ENCODE results near the gene CUL7. TPM values are rescaled to one million over a fixed set of nuclear protein-coding genes. Genes with fewer than 3 reads are reported as not detected.

CUL7 gene
- total and polyA plus RNA-seq, 10 of the 15 experiments (the other 5 are each of a cell fraction or from before 2014, with no cell fraction given), result 0.66 to 18.4 (median 10.9) TPM

DNA sequence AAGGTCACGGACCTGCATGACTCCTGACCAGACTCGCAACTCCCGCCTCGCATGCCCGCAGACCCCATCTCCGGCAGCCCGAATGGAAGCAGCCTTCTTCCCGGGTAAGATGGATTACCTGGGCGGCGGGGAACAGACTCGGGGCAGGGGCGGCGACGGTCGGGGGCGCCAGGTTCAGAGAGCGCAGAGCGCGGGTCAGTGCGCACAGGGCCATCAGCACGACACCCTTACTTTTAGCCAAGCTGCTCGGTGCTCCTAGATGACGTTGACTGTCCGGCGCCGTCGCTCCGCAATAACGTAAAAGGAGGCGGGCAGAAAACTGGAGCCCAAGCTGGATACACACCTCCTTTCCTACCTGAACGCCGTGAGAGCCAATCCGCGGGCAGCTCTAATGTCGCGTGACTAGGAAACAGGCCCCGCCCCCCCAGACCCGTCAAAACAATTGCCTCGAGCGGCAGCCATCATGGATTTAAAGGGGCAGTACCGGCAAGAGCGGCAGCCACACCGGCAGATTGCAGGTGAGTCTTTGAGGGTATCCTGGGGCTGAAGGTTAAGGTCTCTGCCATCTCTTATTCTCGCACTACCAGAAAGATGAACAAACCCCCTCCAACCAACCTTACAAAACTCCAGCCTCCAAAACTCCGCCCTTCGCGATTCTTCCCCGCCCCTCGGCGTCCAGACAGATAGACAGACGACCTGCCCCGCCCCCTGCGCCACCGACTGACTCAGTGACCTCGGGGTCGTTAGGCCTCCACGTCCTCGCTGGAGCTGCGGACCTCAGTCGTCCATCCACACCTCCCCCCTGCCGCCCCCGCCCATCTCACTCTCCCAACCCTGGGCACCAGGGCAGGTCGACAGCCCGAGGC lies 5.8 kb upstream of the CUL7 start, which contains the start of the genes KLC4 and MRPL2 (continued):
- TF ChIP-seq, protein P1, sequence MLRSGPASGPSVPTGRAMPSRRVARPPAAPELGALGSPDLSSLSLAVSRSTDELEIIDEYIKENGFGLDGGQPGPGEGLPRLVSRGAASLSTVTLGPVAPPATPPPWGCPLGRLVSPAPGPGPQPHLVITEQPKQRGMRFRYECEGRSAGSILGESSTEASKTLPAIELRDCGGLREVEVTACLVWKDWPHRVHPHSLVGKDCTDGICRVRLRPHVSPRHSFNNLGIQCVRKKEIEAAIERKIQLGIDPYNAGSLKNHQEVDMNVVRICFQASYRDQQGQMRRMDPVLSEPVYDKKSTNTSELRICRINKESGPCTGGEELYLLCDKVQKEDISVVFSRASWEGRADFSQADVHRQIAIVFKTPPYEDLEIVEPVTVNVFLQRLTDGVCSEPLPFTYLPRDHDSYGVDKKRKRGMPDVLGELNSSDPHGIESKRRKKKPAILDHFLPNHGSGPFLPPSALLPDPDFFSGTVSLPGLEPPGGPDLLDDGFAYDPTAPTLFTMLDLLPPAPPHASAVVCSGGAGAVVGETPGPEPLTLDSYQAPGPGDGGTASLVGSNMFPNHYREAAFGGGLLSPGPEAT (IDR thresholded peaks at IDR 0.05; ENCODE audit: low read depth), result peak; percentile 89
- peak; percentile 83 to 85 for TF ChIP-seq BHLHE40 (IDR thresholded peaks at IDR 0.05; ENCODE audit: borderline replicate concordance in 1 of 2, low read depth in 2 of 2, low read length in 1 of 2)
- peak; percentile 59 for TF ChIP-seq IKZF1 (conservative IDR thresholded peaks at IDR 0.05)
- TF ChIP-seq POLR2AphosphoS2 (IDR thresholded peaks at IDR 0.05; ENCODE audit: low read depth, low read length), result peak; percentile 62; the same call in 1 of the 2 replicates
- TF ChIP-seq, protein P2, sequence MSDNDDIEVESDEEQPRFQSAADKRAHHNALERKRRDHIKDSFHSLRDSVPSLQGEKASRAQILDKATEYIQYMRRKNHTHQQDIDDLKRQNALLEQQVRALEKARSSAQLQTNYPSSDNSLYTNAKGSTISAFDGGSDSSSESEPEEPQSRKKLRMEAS (IDR thresholded peaks at IDR 0.05; ENCODE audit: low read depth, low read length), result peak; percentile 76; the same call in 1 of the 2 replicates
- TF ChIP-seq, protein P3, sequence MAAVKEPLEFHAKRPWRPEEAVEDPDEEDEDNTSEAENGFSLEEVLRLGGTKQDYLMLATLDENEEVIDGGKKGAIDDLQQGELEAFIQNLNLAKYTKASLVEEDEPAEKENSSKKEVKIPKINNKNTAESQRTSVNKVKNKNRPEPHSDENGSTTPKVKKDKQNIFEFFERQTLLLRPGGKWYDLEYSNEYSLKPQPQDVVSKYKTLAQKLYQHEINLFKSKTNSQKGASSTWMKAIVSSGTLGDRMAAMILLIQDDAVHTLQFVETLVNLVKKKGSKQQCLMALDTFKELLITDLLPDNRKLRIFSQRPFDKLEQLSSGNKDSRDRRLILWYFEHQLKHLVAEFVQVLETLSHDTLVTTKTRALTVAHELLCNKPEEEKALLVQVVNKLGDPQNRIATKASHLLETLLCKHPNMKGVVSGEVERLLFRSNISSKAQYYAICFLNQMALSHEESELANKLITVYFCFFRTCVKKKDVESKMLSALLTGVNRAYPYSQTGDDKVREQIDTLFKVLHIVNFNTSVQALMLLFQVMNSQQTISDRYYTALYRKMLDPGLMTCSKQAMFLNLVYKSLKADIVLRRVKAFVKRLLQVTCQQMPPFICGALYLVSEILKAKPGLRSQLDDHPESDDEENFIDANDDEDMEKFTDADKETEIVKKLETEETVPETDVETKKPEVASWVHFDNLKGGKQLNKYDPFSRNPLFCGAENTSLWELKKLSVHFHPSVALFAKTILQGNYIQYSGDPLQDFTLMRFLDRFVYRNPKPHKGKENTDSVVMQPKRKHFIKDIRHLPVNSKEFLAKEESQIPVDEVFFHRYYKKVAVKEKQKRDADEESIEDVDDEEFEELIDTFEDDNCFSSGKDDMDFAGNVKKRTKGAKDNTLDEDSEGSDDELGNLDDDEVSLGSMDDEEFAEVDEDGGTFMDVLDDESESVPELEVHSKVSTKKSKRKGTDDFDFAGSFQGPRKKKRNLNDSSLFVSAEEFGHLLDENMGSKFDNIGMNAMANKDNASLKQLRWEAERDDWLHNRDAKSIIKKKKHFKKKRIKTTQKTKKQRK (IDR thresholded peaks at IDR 0.05; ENCODE audit: low read depth, low read length), result no peak
- TF ChIP-seq, protein P4, sequence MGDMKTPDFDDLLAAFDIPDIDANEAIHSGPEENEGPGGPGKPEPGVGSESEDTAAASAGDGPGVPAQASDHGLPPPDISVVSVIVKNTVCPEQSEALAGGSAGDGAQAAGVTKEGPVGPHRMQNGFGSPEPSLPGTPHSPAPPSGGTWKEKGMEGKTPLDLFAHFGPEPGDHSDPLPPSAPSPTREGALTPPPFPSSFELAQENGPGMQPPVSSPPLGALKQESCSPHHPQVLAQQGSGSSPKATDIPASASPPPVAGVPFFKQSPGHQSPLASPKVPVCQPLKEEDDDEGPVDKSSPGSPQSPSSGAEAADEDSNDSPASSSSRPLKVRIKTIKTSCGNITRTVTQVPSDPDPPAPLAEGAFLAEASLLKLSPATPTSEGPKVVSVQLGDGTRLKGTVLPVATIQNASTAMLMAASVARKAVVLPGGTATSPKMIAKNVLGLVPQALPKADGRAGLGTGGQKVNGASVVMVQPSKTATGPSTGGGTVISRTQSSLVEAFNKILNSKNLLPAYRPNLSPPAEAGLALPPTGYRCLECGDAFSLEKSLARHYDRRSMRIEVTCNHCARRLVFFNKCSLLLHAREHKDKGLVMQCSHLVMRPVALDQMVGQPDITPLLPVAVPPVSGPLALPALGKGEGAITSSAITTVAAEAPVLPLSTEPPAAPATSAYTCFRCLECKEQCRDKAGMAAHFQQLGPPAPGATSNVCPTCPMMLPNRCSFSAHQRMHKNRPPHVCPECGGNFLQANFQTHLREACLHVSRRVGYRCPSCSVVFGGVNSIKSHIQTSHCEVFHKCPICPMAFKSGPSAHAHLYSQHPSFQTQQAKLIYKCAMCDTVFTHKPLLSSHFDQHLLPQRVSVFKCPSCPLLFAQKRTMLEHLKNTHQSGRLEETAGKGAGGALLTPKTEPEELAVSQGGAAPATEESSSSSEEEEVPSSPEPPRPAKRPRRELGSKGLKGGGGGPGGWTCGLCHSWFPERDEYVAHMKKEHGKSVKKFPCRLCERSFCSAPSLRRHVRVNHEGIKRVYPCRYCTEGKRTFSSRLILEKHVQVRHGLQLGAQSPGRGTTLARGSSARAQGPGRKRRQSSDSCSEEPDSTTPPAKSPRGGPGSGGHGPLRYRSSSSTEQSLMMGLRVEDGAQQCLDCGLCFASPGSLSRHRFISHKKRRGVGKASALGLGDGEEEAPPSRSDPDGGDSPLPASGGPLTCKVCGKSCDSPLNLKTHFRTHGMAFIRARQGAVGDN (IDR thresholded peaks at IDR 0.05), result peak; percentile 29; the same call in 1 of the 2 replicates
- TF ChIP-seq, protein P5, sequence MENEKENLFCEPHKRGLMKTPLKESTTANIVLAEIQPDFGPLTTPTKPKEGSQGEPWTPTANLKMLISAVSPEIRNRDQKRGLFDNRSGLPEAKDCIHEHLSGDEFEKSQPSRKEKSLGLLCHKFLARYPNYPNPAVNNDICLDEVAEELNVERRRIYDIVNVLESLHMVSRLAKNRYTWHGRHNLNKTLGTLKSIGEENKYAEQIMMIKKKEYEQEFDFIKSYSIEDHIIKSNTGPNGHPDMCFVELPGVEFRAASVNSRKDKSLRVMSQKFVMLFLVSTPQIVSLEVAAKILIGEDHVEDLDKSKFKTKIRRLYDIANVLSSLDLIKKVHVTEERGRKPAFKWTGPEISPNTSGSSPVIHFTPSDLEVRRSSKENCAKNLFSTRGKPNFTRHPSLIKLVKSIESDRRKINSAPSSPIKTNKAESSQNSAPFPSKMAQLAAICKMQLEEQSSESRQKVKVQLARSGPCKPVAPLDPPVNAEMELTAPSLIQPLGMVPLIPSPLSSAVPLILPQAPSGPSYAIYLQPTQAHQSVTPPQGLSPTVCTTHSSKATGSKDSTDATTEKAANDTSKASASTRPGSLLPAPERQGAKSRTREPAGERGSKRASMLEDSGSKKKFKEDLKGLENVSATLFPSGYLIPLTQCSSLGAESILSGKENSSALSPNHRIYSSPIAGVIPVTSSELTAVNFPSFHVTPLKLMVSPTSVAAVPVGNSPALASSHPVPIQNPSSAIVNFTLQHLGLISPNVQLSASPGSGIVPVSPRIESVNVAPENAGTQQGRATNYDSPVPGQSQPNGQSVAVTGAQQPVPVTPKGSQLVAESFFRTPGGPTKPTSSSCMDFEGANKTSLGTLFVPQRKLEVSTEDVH (IDR thresholded peaks at IDR 0.05; ENCODE audit: low read depth, partially characterized antibody), result peak; percentile 47
- TF ChIP-seq ZNF24 (IDR thresholded peaks at IDR 0.05), result no peak
- no peak for TF ChIP-seq IRF4 (IDR thresholded peaks at IDR 0.05; ENCODE audit: low read depth, low read length)
- peak in 1 of 2 experiments; percentile 95; a peak in 2 of 4 replicates for TF ChIP-seq SRF (IDR thresholded peaks at IDR 0.05; ENCODE audit: low read depth in 2 of 2, low read length in 2 of 2)
- no peak for TF ChIP-seq MEF2B (IDR thresholded peaks at IDR 0.05; ENCODE audit: partially characterized antibody, poor library complexity, severe bottlenecking)
- peak; percentile 86 for TF ChIP-seq SP1 (IDR thresholded peaks at IDR 0.05; ENCODE audit: low read depth, low read length)

Data from GM12878 (cell line).